Fibroblast of lung (primary cell): ENCODE measurements around the gene WDR72.

Source experiments
- EZH2 ChIP-seq: IDR thresholded peaks from 2 replicates; pipeline ENCODE4 v1.5.1; 2012; ENCODE audit warnings: low read length, control low read depth, mild to moderate bottlenecking; ENCODE audit errors: missing control alignments
- TF ChIP-seq, protein P1 (sequence below), 2 donors: IDR thresholded peaks in 1 of 2; conservative IDR thresholded peaks in 1 of 2; 1 replicate in 1 of 2; 2 replicates in 1 of 2; pipeline ENCODE4 v1.5.1; 2011 to 2012; ENCODE audit warnings: low read length in 2 of 2, control low read depth in 1 of 2, inconsistent platforms in 1 of 2, low read depth in 1 of 2, mild to moderate bottlenecking in 1 of 2

DNA sequence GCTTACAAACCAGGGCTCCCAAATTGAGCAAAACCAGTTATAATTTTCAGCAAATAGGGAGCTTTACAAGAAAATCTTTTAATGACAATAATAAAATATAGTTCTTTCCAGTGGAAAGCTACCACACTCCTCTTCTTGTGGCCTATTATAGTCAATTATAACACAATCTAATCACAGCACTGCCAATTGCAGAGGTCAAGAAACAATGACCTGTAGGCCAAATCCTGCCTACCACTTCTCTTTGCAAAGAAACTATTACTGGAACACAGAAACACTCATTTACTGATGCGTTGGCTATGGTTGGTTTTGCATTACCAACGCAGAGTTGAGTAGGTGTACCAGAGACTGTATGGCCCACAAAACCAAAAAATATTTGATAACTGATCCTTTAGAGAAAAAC is 110.5 kb downstream of the WDR72 start:
- TF ChIP-seq, protein P1, sequence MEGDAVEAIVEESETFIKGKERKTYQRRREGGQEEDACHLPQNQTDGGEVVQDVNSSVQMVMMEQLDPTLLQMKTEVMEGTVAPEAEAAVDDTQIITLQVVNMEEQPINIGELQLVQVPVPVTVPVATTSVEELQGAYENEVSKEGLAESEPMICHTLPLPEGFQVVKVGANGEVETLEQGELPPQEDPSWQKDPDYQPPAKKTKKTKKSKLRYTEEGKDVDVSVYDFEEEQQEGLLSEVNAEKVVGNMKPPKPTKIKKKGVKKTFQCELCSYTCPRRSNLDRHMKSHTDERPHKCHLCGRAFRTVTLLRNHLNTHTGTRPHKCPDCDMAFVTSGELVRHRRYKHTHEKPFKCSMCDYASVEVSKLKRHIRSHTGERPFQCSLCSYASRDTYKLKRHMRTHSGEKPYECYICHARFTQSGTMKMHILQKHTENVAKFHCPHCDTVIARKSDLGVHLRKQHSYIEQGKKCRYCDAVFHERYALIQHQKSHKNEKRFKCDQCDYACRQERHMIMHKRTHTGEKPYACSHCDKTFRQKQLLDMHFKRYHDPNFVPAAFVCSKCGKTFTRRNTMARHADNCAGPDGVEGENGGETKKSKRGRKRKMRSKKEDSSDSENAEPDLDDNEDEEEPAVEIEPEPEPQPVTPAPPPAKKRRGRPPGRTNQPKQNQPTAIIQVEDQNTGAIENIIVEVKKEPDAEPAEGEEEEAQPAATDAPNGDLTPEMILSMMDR (conservative IDR thresholded peaks at IDR 0.05 in 1 of 2, IDR thresholded peaks at IDR 0.05 in 1 of 2; ENCODE audit: low read depth in 1 of 2, low read length in 2 of 2), result no peak
- no peak for TF ChIP-seq EZH2
